Activated CD8-positive, alpha-beta memory T cell treated with anti-CD3 and anti-CD28 coated beads, Interleukin-2, amount 50 U/mL, for 1 hour (primary cell): ENCODE data around the gene SIDT2.

ENCODE experiments used
- DNase-seq: peaks from one replicate; pipeline ENCODE4 v3.0.0-alpha.2; 2020; ENCODE audit errors: extremely low read depth

Gene SIDT2

GRCh38 chr11:117189191-117189940 is 10.8 kb downstream of the SIDT2 start:
- no peak for DNase-seq

GRCh38 chr11:117189941-117190544 is 11.5 kb downstream of the SIDT2 start:
- DNase-seq = no peak

DNA sequence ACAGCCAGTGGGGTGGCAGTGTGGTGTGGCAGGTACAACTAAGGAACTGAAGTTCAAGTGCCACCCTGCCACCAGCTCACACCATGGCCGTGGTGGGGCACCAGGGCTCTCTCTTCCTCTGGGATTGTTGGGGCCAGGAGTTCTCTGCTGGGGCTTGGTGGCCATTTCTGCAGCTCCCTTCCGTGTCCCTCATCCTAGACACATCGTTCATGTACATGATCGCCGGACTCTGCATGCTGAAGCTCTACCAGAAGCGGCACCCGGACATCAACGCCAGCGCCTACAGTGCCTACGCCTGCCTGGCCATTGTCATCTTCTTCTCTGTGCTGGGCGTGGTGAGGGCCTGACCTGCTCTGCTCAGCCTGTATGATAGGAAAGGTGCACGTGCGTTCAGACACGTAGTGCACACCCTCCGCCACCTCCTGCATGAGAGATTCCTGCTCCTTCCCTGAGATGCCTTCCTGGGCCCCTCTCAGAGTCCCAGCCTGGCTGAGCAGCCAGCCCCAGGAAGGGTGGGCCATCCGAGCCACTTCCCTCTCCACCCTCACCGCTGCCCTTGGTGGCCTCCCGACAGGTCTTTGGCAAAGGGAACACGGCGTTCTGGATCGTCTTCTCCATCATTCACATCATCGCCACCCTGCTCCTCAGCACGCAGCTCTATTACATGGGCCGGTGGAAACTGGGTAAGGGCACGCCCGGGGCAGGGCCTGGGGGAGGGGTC is 13.3 kb downstream of the SIDT2 start:
- DNase-seq = no peak

DNA sequence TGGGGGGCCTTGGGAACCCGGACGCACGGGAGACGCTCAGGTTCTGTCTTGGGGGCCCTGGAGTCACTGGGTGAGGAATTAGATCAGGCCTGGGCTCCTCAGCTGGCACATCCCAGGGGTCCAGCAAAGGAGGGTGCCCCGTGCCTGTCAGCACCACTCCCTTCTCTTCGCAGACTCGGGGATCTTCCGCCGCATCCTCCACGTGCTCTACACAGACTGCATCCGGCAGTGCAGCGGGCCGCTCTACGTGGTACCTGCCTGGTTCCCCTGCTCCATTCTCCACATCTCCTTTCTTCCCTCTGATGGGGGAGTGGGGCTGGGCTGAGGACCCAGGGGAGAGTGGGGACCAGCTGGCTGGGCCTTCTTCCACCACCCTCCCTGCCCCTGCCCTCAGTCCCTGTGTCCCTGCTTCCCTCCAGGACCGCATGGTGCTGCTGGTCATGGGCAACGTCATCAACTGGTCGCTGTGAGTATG is 13.9 kb downstream of the SIDT2 start:
- DNase-seq = no peak

DNA sequence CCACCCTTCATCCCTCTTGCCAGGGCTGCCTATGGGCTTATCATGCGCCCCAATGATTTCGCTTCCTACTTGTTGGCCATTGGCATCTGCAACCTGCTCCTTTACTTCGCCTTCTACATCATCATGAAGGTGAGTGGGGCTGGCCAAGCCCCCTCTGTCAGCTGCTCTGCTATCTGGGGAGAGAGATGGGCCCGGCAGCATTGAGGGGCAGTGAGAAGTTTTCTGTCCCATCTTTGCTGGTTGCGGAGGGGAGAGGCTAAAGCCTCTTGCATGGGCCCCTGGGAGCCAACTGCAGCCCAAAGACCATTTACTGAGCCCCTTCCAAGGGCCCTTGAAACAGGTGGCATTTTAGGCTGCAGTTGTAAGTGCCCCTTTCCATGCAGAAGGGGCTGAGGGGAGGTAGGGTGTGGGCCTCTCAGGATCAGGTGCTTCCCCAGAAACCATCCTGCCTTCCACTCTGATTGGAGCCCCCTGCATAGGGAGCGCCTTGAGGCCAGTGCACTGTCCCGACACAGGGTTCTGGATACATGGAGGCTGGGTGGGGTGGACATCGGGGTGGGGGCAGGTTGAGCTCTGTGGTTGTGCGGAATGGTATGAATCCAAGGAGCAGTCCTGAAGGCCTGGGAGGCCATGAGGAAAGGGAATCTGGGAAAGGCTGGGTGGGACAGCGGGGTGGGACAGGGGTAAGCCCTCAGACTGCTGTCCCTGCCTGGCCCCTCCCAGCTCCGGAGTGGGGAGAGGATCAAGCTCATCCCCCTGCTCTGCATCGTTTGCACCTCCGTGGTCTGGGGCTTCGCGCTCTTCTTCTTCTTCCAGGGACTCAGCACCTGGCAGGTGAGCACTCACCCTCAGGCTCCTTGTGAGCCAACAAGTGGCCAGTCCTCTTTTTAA is 14.8 kb downstream of the SIDT2 start:
- no peak for DNase-seq

- no peak for DNase-seq
Measured at GRCh38 chr11:117194267-117194666, 15.7 kb downstream of the SIDT2 start.

- DNase-seq = no peak
Measured at GRCh38 chr11:117195258-117195657, 16.7 kb downstream of the SIDT2 start.

DNA sequence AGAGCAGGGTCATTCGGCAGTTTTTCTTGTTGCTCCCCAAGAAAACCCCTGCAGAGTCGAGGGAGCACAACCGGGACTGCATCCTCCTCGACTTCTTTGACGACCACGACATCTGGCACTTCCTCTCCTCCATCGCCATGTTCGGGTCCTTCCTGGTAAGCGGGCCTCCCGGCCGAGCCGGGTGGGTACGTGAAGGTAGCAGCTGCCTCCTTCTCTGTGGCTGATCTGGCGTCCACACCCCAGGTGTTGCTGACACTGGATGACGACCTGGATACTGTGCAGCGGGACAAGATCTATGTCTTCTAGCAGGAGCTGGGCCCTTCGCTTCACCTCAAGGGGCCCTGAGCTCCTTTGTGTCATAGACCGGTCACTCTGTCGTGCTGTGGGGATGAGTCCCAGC is 17.2 kb downstream of the SIDT2 start:
- DNase-seq = no peak

DNA sequence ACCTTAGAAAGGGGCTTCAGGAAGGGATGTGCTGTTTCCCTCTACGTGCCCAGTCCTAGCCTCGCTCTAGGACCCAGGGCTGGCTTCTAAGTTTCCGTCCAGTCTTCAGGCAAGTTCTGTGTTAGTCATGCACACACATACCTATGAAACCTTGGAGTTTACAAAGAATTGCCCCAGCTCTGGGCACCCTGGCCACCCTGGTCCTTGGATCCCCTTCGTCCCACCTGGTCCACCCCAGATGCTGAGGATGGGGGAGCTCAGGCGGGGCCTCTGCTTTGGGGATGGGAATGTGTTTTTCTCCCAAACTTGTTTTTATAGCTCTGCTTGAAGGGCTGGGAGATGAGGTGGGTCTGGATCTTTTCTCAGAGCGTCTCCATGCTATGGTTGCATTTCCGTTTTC is 18.5 kb downstream of the SIDT2 start:
- no peak for DNase-seq

GRCh38 chr11:117197516-117198456 is 19.2 kb downstream of the SIDT2 start:
- no peak for DNase-seq

GRCh38 chr11:117198613-117199012 is 20.1 kb downstream of the SIDT2 start:
- no peak for DNase-seq

- DNase-seq = no peak
Measured at GRCh38 chr11:117199053-117199915, 20.7 kb downstream of the SIDT2 start, which contains the start of gene TAGLN. Gene TAGLN (plus strand): TSS chr11:117199370. CDS start chr11:117203014, 3,644 bp downstream.

DNA sequence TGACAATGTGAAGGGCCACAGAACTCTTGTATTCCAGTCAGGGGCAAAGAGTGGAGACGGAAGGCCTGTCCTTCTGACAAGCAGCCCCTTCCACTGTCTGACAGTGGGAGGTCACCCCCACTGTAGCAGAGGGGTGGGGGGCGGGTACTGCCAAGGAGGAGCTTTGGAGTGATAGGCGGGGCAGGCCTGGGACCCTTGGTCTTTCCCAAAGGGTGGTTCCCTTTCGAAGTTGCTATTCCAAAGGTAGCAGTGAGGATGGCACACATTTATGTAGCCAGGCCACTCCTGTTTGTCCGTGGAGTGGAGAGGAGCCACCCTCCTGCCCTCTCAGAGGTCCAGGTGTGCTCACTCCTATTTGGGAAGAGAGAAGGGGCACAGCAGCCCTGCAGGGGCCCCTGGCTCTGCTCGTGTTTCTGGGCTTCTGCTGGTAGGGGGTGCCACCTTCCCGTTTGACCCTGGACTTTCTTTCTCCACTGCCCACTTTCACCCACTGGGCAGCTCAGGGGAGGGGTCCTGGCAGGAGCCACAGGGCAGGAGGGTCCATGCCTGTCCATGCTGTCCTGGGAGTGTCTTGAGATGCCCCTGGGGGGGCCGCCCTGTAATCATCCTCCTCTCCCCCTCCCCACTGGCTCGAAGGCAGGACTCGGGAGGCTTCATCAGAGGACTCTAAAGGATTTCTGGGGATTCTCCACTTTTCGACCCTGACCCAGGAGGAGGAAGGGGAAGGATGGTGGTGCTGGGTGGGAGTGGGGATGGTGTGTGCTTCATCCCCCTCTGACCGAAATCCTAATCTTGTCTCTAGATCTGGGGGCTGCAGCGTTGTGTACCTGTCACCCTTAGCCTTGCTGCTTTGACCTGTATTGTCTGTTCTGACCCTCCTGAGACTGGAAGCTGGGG is 21.6 kb downstream of the SIDT2 start:
- DNase-seq = no peak

- DNase-seq = no peak
Measured at GRCh38 chr11:117200813-117201657, 22.5 kb downstream of the SIDT2 start.

DNA sequence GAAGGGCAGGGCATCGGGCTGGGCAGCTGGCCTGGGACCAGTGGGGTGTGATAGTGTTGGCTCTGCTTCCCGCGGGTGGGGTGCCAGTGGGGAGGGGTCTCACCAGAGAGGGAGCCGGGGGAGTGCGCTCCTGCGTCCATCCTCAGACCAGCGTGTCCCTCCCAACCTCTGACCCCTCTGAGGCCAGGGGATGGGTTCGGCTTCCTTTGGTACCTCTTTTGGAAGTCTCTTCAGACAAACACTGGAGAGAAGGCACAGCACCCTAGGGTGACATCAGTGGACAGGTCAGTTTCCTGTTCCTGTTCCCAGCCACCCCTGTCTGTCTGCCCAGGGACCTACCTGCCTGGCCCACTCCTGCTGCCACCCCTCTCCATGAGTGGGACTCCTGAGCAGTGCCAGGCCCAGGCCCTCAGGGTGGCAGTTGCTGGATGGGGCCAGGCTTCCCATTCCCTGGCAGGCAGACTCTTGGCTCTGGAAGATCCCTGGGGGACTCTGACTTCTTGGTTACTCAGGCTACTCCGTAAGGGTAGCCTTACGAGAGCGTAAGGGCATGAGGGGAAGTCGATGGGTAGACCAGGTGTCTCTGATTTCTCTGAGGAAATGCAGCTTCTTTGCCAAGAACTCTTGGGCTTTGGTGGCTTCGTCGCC is 23.2 kb downstream of the SIDT2 start:
- no peak for DNase-seq

- no peak for DNase-seq
Measured at GRCh38 chr11:117202386-117203068, 24.0 kb downstream of the SIDT2 start.

DNA sequence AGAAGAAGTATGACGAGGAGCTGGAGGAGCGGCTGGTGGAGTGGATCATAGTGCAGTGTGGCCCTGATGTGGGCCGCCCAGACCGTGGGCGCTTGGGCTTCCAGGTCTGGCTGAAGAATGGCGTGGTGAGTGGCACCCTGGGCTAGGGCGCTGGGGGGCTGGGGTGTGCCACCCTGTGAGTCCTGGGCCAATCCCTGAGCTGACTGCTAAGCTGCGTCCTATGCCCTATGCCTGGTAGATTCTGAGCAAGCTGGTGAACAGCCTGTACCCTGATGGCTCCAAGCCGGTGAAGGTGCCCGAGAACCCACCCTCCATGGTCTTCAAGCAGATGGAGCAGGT is 24.5 kb downstream of the SIDT2 start:
- no peak for DNase-seq
